SK-N-MC (cell line): ENCODE data around the gene PTGDR2.

ENCODE experiments used
- EZH2 ChIP-seq: fragments of 200-600 bp; sonication (generic); IDR thresholded peaks from one replicate; pipeline ENCODE4 v1.6.1; 2017; ENCODE audit warnings: antibody characterized with exemption
- POLR2AphosphoS5 ChIP-seq: IDR thresholded peaks from 2 replicates; pipeline ENCODE4 v1.6.1; 2012; ENCODE audit warnings: mild to moderate bottlenecking, low read depth, low read length, borderline replicate concordance

GRCh38 chr11:60866911-60867870, 11.4 kb upstream of the PTGDR2 start, which contains the start of gene ZP1:
- TF ChIP-seq EZH2 (no peak), POLR2AphosphoS5 (no peak)
